Mucosa of descending colon (tissue), 3 donors: ENCODE results near the gene FGD4. TPM values are rescaled to one million over a fixed set of nuclear protein-coding genes. Genes with fewer than 3 reads are reported as not detected.

ENCODE experiments used
- ATAC-seq: fragments of 200-7000 bp; cut with Tn5 transposase; one replicate; pipeline ENCODE4 v1.9.1; 2020; ENCODE audit warnings: mild to moderate bottlenecking, moderate library complexity
- DNase-seq, 3 donors: peaks; one replicate each; pipeline ENCODE4 v3.0.0-alpha.2; 2020
- H3K36me3 ChIP-seq: fragments of 200-600 bp; one replicate; pipeline ENCODE4 v1.8.0; 2021; ENCODE audit warnings: low read depth, mild to moderate bottlenecking
- H3K4me1 ChIP-seq: fragments of 200-600 bp; one replicate; pipeline ENCODE4 v1.8.0; 2021; ENCODE audit warnings: low read depth, mild to moderate bottlenecking
- H3K4me3 ChIP-seq: fragments of 200-600 bp; one replicate; pipeline ENCODE4 v1.8.0; 2021; ENCODE audit warnings: mild to moderate bottlenecking
- H3K9me3 ChIP-seq: fragments of 200-600 bp; one replicate; pipeline ENCODE4 v1.8.0; 2021; ENCODE audit warnings: mild to moderate bottlenecking
- CTCF ChIP-seq: fragments of 200-600 bp; IDR thresholded peaks from one replicate; pipeline ENCODE4 v1.8.0; 2022; ENCODE audit warnings: antibody characterized with exemption, mild to moderate bottlenecking
- intact Hi-C, 2 donors: fragments of 100-400 bp; cut with DNase I in 1 of 2; cut with micrococcal nuclease in 1 of 2; formaldehyde crosslinking; loops; one replicate each; pipeline versions ENCODE4 v1.11.0 to v1.11.1; 2022; cut with DNase I, micrococcal nuclease
- total RNA-seq, 3 donors: library from RNA; stranded (reverse); fragmentation: NEBNext Ultra II Directional in 2 of 3; extraction: Animal tissue kit (Norgen Biotek cat#: 25700) in 2 of 3; gene quantifications; one replicate each; pipeline versions ENCODE4 v1.2.1 to v1.2.4, GENCODE V29; 2021 to 2023
- donor health status: DM: no; HTN: no; CAD: no; lungs with moderate emphysema.
- donor health status: DM: no; HTN: no; CAD: no.
- donor health status: DM: no; HTN: yes; CAD: no.

FGD4 gene
- total RNA-seq, 3 donors from 2014 or later = 31.5 to 66.7 (median 51.7) TPM

GRCh38 chr12:32671930-32672780 lies 272.8 kb downstream of the FGD4 start:
- H3K9me3 ChIP-seq = peaks cover 8% of the 10 kb centered on the region
- no peak overlapping the region for H3K4me3 ChIP-seq
- ATAC-seq = peak; percentile 83
- no peaks in the 10 kb centered on the region for H3K4me1 ChIP-seq
- H3K36me3 ChIP-seq = no peaks in the 10 kb centered on the region
- no peak for TF ChIP-seq CTCF
- DNase-seq = peak in 1 of 3 donors; percentile 70
- intact Hi-C loops = loop anchor here (10.0 kb wide), 1 partner anchor 217 kb away; no protein-coding TSS in a partner anchor

GRCh38 chr12:32679091-32679919 lies 279.9 kb downstream of the FGD4 start, which contains the start of gene DNM1L:
DNM1L (plus strand) TSS chr12:32679301; CDS start chr12:32679364, 63 bp downstream.
- intact Hi-C loops = loop anchor here (10.0 kb wide), 1 partner anchor 225 kb away; no protein-coding TSS in a partner anchor
- Histone ChIP-seq H3K4me1 (peaks cover 17% of the 10 kb centered on the region), H3K4me3 (peak within 1 kb of the TSS; percentile 87), H3K36me3 (no peaks in the 10 kb centered on the region), H3K9me3 (no peaks in the 10 kb centered on the region)
- TF ChIP-seq CTCF = no peak
- peak; percentile 99 for ATAC-seq
- peak; percentile 95 to 96 (median 95) for DNase-seq

GRCh38 chr12:32679920-32680237 lies 280.5 kb downstream of the FGD4 start:
- Histone ChIP-seq H3K36me3 (no peaks in the 10 kb centered on the region), H3K9me3 (no peaks in the 10 kb centered on the region), H3K4me3 (peak overlapping the region; percentile 87), H3K4me1 (peaks cover 17% of the 10 kb centered on the region)
- intact Hi-C loops = loop anchor here (10.0 kb wide), 1 partner anchor 225 kb away; no protein-coding TSS in a partner anchor
- no peak for ATAC-seq
- DNase-seq = no peak
- TF ChIP-seq CTCF = no peak

- DNase-seq (no peak), ATAC-seq (no peak)
- Histone ChIP-seq H3K4me1 (peaks cover 17% of the 10 kb centered on the region), H3K4me3 (no peak overlapping the region), H3K36me3 (no peaks in the 10 kb centered on the region), H3K9me3 (no peaks in the 10 kb centered on the region)
- intact Hi-C loops = no loop called here
- no peak for TF ChIP-seq CTCF
Measured at GRCh38 chr12:32680787-32681186, 281.4 kb downstream of the FGD4 start.

GRCh38 chr12:32681272-32681671 lies 281.9 kb downstream of the FGD4 start:
- Histone ChIP-seq H3K9me3 (no peaks in the 10 kb centered on the region), H3K4me3 (no peak overlapping the region), H3K4me1 (peaks cover 17% of the 10 kb centered on the region), H3K36me3 (no peaks in the 10 kb centered on the region)
- intact Hi-C loops = no loop called here
- ATAC-seq = no peak
- no peak for TF ChIP-seq CTCF
- no peak for DNase-seq
